ENCODE measurements around the gene CXCR2.
A peak's percentile ranks its signal among the peaks of the same experiment; 100 is the strongest.

Gene CXCR2

DNA sequence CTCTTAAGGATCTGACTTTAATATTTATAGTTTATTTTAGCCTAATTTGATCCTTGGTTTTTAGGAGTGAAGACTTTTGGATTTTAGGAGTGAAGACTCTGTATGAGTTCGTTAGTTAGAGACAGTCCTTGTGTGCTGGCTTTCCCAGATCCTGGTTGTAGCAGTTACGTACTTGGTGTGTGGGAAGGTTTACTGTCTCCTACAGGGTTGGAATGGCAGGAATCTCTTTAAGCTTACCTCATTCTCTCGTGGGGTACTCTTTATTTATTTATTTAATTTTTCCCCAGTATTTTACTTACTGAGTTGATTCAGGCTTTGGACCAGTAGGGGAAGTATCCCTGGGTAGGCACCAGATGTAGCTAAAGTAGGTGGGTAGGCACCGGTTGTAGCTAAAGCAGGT, 1.8 kb upstream of the CXCR2 start:
- no peak overlapping the region for H3K4me3 ChIP-seq (ENCODE audit: control insufficient read depth, low read depth, low read length)
- DNase-seq (ENCODE audit: low read depth): no peak
- TF ChIP-seq, protein P1, sequence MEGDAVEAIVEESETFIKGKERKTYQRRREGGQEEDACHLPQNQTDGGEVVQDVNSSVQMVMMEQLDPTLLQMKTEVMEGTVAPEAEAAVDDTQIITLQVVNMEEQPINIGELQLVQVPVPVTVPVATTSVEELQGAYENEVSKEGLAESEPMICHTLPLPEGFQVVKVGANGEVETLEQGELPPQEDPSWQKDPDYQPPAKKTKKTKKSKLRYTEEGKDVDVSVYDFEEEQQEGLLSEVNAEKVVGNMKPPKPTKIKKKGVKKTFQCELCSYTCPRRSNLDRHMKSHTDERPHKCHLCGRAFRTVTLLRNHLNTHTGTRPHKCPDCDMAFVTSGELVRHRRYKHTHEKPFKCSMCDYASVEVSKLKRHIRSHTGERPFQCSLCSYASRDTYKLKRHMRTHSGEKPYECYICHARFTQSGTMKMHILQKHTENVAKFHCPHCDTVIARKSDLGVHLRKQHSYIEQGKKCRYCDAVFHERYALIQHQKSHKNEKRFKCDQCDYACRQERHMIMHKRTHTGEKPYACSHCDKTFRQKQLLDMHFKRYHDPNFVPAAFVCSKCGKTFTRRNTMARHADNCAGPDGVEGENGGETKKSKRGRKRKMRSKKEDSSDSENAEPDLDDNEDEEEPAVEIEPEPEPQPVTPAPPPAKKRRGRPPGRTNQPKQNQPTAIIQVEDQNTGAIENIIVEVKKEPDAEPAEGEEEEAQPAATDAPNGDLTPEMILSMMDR (conservative IDR thresholded peaks at IDR 0.05; ENCODE audit: control insufficient read depth, insufficient read depth, low read depth, low read length): no peak

DNA sequence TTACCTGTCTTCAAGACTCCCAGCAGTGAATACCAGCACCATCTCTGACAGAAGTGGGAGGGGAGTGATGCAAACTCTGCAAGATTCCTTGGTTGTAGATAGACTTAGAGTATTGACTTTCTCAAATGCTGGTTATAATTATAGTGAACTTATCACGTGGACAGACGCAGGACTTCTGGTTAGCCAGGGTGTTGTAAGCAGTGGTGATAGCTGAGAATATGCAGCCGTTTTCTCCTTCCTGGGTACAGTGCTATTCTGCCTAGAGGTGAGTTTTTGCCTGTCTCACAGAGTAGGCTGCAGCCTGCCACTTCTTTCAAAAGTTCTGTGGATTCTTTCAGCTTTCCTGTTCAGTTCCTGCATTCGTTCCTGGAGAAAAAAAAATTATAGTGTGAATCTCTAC, 733 bp upstream of the CXCR2 start:
- DNase-seq (ENCODE audit: low read depth): peak; percentile 7
- TF ChIP-seq, protein P1 (conservative IDR thresholded peaks at IDR 0.05; ENCODE audit: control insufficient read depth, insufficient read depth, low read depth, low read length): no peak

GRCh38 chr2:218127929-218128455, 2.2 kb downstream of the CXCR2 start:
- DNase-seq (ENCODE audit: low read depth): no peak
- H3K4me3 ChIP-seq (ENCODE audit: control insufficient read depth, low read depth, low read length): no peak overlapping the region
- TF ChIP-seq, protein P1 (conservative IDR thresholded peaks at IDR 0.05; ENCODE audit: control insufficient read depth, insufficient read depth, low read depth, low read length): no peak

More for the DNA sequence above, 733 bp upstream of the CXCR2 start:
- no peak overlapping the region for H3K4me3 ChIP-seq (ENCODE audit: control insufficient read depth, low read depth, low read length)

DNA sequence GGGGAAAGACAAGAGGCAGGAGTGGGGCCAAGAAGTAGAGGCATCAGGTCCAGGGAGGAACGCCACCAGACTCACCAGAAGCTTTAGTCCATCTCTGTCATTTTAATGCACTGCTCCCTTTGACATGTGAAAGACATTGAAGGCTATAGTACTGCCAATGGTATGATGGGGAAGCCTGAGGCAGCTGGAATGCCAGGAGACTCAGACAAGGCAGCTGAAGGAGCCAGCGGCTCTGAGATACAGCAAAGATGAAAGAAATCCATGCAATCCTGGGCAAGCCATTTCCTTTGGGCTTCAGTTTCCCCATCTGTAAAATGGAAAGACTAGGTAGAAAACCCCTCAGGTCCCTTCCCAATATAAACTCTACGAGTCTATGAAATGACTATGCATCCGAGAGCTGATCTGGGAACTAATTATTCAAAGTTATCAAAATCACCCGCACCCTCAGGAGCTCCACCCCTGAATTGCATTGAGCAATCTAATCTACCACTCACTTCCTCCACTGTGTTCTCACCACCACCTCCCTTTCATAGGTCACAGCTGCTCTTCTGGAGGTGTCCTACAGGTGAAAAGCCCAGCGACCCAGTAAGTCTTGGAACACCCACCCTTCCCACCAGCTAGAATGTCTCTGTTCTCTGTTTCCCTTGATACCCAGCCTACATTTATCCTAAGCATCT, 3.1 kb downstream of the CXCR2 start:
- H3K4me3 ChIP-seq (ENCODE audit: control insufficient read depth, low read depth, low read length): no peak overlapping the region
- TF ChIP-seq, protein P1 (conservative IDR thresholded peaks at IDR 0.05; ENCODE audit: control insufficient read depth, insufficient read depth, low read depth, low read length): no peak
- DNase-seq (ENCODE audit: low read depth): no peak

- TF ChIP-seq, protein P1 (conservative IDR thresholded peaks at IDR 0.05; ENCODE audit: control insufficient read depth, insufficient read depth, low read depth, low read length): no peak
- H3K4me3 ChIP-seq (ENCODE audit: control insufficient read depth, low read depth, low read length): no peak overlapping the region
- peak; percentile 23 for DNase-seq (ENCODE audit: low read depth)
Observed at GRCh38 chr2:218129458-218130135, 3.8 kb downstream of the CXCR2 start.

DNA sequence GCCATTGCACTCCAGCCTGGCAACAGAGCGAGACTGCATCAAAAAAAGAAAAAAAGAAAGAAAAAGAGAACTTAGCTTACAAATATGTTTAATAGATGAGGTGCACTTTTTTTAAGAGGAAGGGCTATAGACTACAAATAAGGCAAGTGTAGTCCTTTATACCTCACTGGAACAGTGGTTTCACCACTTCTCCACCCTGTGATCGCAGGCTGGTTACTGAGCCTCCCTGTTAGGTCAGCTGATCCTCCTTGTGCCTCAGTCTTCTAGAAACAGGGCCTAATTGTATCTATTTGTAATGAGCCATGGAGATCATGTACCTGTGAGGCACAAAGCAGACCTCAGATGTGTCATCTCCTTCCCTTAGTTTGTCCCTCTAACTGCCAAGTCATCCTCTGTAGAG, 4.5 kb downstream of the CXCR2 start:
- TF ChIP-seq, protein P1 (conservative IDR thresholded peaks at IDR 0.05; ENCODE audit: control insufficient read depth, insufficient read depth, low read depth, low read length): no peak
- no peak overlapping the region for H3K4me3 ChIP-seq (ENCODE audit: control insufficient read depth, low read depth, low read length)
- no peak for DNase-seq (ENCODE audit: low read depth)

All from fibroblast of mammary gland (primary cell).